ENCODE measurements around the gene ACTL7B.
"Not testable (repeated sequence)": the region's sequence is repeated elsewhere in the genome, so short reads cannot be mapped to it uniquely, and the experiment has no call there.

Gene ACTL7B

GRCh38 chr9:108839561-108839960, 16.2 kb downstream of the ACTL7B start:
- DNase-seq, result not testable (repeated sequence)

GRCh38 chr9:108838017-108838416, 17.8 kb downstream of the ACTL7B start:
- DNase-seq, result no peak

GRCh38 chr9:108837530-108837929, 18.3 kb downstream of the ACTL7B start:
- DNase-seq, result no peak

GRCh38 chr9:108836781-108837180, 19.0 kb downstream of the ACTL7B start:
- DNase-seq, result no peak

- DNase-seq, result no peak
Observed at GRCh38 chr9:108836319-108836718, 19.5 kb downstream of the ACTL7B start.

- DNase-seq, result no peak
Observed at GRCh38 chr9:108835831-108836230, 20.0 kb downstream of the ACTL7B start.

GRCh38 chr9:108834959-108835665, 20.7 kb downstream of the ACTL7B start:
- no peak for DNase-seq

GRCh38 chr9:108832179-108832500, 23.6 kb downstream of the ACTL7B start:
- DNase-seq, result no peak

GRCh38 chr9:108831496-108832178, 24.1 kb downstream of the ACTL7B start:
- DNase-seq, result no peak

GRCh38 chr9:108830272-108830671, 25.5 kb downstream of the ACTL7B start:
- no peak for DNase-seq

- DNase-seq, result no peak
Observed at GRCh38 chr9:108823829-108824228, 32.0 kb downstream of the ACTL7B start.

- DNase-seq, result no peak
Observed at GRCh38 chr9:108816037-108816436, 39.7 kb downstream of the ACTL7B start.

- no peak for DNase-seq
Observed at GRCh38 chr9:108815156-108815555, 40.6 kb downstream of the ACTL7B start.

- DNase-seq, result no peak
Observed at GRCh38 chr9:108813951-108814601, 41.7 kb downstream of the ACTL7B start.

- no peak for DNase-seq
Observed at GRCh38 chr9:108812396-108813025, 43.3 kb downstream of the ACTL7B start.

GRCh38 chr9:108811944-108812343, 43.8 kb downstream of the ACTL7B start:
- DNase-seq, result no peak

GRCh38 chr9:108809269-108809668, 46.5 kb downstream of the ACTL7B start:
- no peak for DNase-seq
